Vagina (tissue), 2 donors: ENCODE results near the gene E2F3. TPM values are rescaled to one million over a fixed set of nuclear protein-coding genes. Genes with fewer than 3 reads are reported as not detected.

Experiments
- DNase-seq, 2 donors: peaks; one replicate each; pipeline ENCODE4 v3.0.0-alpha.2; 2017; ENCODE audit errors: extremely low spot score in 2 of 2
- H3K27ac ChIP-seq: fragments of 200-600 bp; sonication (generic); one replicate; pipeline ENCODE4 v1.5.1; 2019
- H3K27me3 ChIP-seq: fragments of 200-600 bp; sonication (generic); one replicate; pipeline ENCODE4 v1.5.1; 2019
- H3K36me3 ChIP-seq, 2 donors: fragments of 200-600 bp; sonication (generic); one replicate each; pipeline ENCODE4 v1.5.1; 2017 to 2019
- H3K4me1 ChIP-seq: fragments of 200-600 bp; sonication (generic); one replicate; pipeline ENCODE4 v1.5.1; 2019
- H3K4me3 ChIP-seq, 2 donors: fragments of 200-600 bp; sonication (generic); 1 replicate in 1 of 2; 2 replicates in 1 of 2; pipeline ENCODE4 v1.5.1; 2016 to 2019
- H3K9me3 ChIP-seq: fragments of 200-600 bp; sonication (generic); one replicate; pipeline ENCODE4 v1.5.1; 2019
- POLR2A ChIP-seq, 2 donors: fragments of 450-650 bp; IDR thresholded peaks; one replicate each; pipeline ENCODE4 v1.6.1; 2017; ENCODE audit warnings: antibody characterized with exemption in 2 of 2, mild to moderate bottlenecking in 2 of 2, moderate library complexity in 2 of 2
- POLR2AphosphoS5 ChIP-seq, 2 donors: sonication (generic); formaldehyde crosslinking; IDR thresholded peaks; one replicate each; pipeline ENCODE4 v1.9.0; 2017; ENCODE audit warnings: antibody characterized with exemption in 2 of 2, mild to moderate bottlenecking in 2 of 2, low read depth in 1 of 2; ENCODE audit not compliant: insufficient read depth in 1 of 2
- intact Hi-C: fragments of 100-400 bp; cut with DNase I; formaldehyde crosslinking; loops from one replicate; pipeline ENCODE4 v1.15.1; 2023
- total RNA-seq: library from RNA; depleted of rRNA; stranded (reverse); fragments of >200 nt; gene quantifications from one replicate; pipeline ENCODE4 v1.2.3, GENCODE V29; 2016
- TF ChIP-seq, protein P1 (sequence below), 3 experiments: fragments of 450-650 bp in 2 of 3; fragments of 200-600 bp in 1 of 3; sonication (generic) in 1 of 3; IDR thresholded peaks; one replicate each; pipeline ENCODE4 v1.5.1; 2017 to 2019; ENCODE audit warnings: antibody characterized with exemption in 3 of 3, mild to moderate bottlenecking in 2 of 3, moderate library complexity in 2 of 3

Gene E2F3
- 4.4 TPM for total RNA-seq

DNA sequence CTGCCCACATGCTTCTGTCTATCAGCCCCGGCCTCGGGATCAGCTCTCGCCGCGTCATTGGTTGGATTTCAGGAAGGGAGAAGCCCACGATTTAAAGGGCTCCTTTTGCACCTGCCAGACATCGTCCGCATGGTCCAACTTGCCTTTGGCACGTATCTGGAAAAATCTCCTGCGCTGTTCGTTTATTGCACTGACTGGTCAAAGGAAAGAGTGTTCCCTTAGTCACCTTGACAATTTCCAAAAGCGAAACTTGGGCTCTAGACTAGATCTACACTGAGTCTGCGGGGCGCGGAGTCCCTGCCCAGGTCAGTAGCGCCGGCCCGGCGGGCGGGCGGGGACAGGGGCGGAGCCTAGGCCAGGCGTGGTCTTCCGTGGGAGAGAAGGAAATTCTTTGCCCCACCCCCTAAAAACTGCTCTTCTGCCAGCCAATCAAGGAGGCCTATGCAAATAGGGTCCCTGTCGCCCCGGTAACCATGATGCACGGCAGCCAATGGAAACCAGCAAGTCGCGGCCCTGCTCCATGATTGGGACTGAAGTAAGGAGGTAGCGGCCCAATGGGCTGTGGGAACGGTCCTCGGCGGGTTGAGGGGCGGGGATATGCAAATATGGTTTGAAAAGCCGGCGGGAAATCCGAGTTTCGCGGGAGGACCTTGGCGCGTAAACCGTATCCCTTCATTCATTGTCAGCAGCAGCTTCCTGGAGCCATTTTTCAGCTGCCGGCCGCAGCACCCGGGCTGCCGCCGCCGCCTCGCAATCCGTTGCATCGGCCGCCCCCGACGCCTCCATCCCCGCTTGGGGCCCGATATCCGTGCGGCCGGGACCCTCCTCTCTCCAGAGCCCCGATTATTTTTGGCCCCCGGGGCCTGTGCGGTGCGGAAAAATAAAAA lies at the start of gene E2F3:
E2F3 (plus strand) TSS at position 675 of the 887 bp plus-strand sequence. CDS start 354 bp downstream, outside the sequence.
- Histone ChIP-seq H3K4me1 (peaks cover 12% of the 10 kb centered on the region), H3K4me3 (peak within 1 kb of the TSS; percentile 90), H3K27me3 (no peaks in the 10 kb centered on the region), H3K27ac (peak within 1 kb of the TSS; percentile 88), H3K9me3 (no peaks in the 10 kb centered on the region), H3K36me3 (no peaks in the 10 kb centered on the region)
- TF ChIP-seq, protein P1, sequence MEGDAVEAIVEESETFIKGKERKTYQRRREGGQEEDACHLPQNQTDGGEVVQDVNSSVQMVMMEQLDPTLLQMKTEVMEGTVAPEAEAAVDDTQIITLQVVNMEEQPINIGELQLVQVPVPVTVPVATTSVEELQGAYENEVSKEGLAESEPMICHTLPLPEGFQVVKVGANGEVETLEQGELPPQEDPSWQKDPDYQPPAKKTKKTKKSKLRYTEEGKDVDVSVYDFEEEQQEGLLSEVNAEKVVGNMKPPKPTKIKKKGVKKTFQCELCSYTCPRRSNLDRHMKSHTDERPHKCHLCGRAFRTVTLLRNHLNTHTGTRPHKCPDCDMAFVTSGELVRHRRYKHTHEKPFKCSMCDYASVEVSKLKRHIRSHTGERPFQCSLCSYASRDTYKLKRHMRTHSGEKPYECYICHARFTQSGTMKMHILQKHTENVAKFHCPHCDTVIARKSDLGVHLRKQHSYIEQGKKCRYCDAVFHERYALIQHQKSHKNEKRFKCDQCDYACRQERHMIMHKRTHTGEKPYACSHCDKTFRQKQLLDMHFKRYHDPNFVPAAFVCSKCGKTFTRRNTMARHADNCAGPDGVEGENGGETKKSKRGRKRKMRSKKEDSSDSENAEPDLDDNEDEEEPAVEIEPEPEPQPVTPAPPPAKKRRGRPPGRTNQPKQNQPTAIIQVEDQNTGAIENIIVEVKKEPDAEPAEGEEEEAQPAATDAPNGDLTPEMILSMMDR (IDR thresholded peaks at IDR 0.05): no peak
- TF ChIP-seq POLR2A (IDR thresholded peaks at IDR 0.05) (peak in 1 of 2 donors; percentile 31), POLR2AphosphoS5 (IDR thresholded peaks at IDR 0.05; ENCODE audit: insufficient read depth in 1 of 2, low read depth in 1 of 2) (peak; percentile 83)
- intact Hi-C loops: loop anchor here (1.0 to 2.0 kb wide), 2 partner anchors 41 to 133 kb away; partner anchors contain the start of gene CDKAL1
- DNase-seq: peak; percentile 100

DNA sequence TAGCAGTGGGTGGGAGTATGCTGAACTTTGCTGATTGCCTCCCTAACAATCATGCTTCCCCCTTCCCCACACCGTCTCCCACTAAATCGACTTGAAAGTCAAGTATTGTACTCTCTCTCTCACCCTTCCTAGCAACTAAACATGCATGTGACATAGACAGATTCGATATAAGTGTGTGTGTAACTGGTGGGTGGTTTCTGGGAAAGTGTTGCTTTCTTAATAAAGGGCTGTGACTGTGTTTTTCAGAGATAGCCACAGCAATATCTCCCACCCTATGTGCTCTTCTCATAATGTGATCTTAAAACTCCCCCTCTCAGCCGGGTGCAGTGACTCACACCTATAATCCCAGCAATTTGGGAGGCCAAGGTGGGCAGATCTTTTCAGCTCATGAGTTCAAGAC lies 49.3 kb upstream of the E2F3 start:
- no peaks in the 10 kb centered on the region for H3K9me3 ChIP-seq
- TF ChIP-seq, protein P1 (IDR thresholded peaks at IDR 0.05): no peak
- no peak for TF ChIP-seq POLR2AphosphoS5 (IDR thresholded peaks at IDR 0.05; ENCODE audit: insufficient read depth in 1 of 2, low read depth in 1 of 2)
- no peak for TF ChIP-seq POLR2A (IDR thresholded peaks at IDR 0.05)
- no peaks in the 10 kb centered on the region for H3K36me3 ChIP-seq
- DNase-seq: no peak
- no peak overlapping the region for H3K4me3 ChIP-seq
- intact Hi-C loops: no loop called here
- H3K27me3 ChIP-seq: no peaks in the 10 kb centered on the region
- H3K4me1 ChIP-seq: no peaks in the 10 kb centered on the region
- H3K27ac ChIP-seq: no peak overlapping the region

DNA sequence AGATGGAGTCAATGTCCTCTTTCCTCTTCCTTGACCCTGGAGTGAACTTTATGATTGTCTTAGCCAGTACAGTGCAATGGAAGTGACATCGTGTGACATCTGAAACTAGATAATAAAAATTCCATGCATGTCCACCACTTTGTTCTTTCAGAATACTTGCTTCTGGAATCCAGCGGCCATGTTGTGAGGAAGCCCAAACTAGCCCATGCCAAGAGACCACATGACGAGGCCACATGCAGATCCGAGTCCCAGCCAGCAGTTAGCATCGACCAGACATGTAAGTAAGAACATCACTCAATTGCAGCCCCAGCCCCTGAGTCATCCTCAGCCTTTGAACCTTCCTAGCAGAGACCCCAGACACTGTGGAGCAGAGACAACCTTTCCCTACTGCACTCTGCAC lies 48.5 kb upstream of the E2F3 start:
- no peak for TF ChIP-seq POLR2AphosphoS5 (IDR thresholded peaks at IDR 0.05; ENCODE audit: insufficient read depth in 1 of 2, low read depth in 1 of 2)
- Histone ChIP-seq H3K27ac (no peak overlapping the region), H3K4me3 (no peak overlapping the region), H3K4me1 (no peaks in the 10 kb centered on the region), H3K36me3 (no peaks in the 10 kb centered on the region), H3K27me3 (no peaks in the 10 kb centered on the region), H3K9me3 (no peaks in the 10 kb centered on the region)
- DNase-seq: no peak
- intact Hi-C loops: no loop called here

GRCh38 chr6:20354366-20354765 lies 47.3 kb upstream of the E2F3 start:
- TF ChIP-seq, protein P1 (IDR thresholded peaks at IDR 0.05): no peak
- TF ChIP-seq POLR2AphosphoS5 (IDR thresholded peaks at IDR 0.05; ENCODE audit: insufficient read depth in 1 of 2, low read depth in 1 of 2) (no peak), POLR2A (IDR thresholded peaks at IDR 0.05) (no peak)
- Histone ChIP-seq H3K4me1 (no peaks in the 10 kb centered on the region), H3K36me3 (no peaks in the 10 kb centered on the region), H3K9me3 (no peaks in the 10 kb centered on the region), H3K27ac (no peak overlapping the region), H3K27me3 (no peaks in the 10 kb centered on the region), H3K4me3 (no peak overlapping the region)
- intact Hi-C loops: no loop called here
- DNase-seq: no peak

GRCh38 chr6:20360471-20361119 lies 41.1 kb upstream of the E2F3 start:
- Histone ChIP-seq H3K27ac (no peak overlapping the region), H3K36me3 (no peaks in the 10 kb centered on the region), H3K27me3 (no peaks in the 10 kb centered on the region), H3K4me3 (no peak overlapping the region), H3K4me1 (no peaks in the 10 kb centered on the region), H3K9me3 (no peaks in the 10 kb centered on the region)
- no peak for TF ChIP-seq POLR2AphosphoS5 (IDR thresholded peaks at IDR 0.05; ENCODE audit: insufficient read depth in 1 of 2, low read depth in 1 of 2)
- TF ChIP-seq, protein P1 (IDR thresholded peaks at IDR 0.05): no peak
- no peak for TF ChIP-seq POLR2A (IDR thresholded peaks at IDR 0.05)
- intact Hi-C loops: no loop called here
- no peak for DNase-seq
